Measurements from ENCODE around the gene CPXM2.

CPXM2 gene

DNA sequence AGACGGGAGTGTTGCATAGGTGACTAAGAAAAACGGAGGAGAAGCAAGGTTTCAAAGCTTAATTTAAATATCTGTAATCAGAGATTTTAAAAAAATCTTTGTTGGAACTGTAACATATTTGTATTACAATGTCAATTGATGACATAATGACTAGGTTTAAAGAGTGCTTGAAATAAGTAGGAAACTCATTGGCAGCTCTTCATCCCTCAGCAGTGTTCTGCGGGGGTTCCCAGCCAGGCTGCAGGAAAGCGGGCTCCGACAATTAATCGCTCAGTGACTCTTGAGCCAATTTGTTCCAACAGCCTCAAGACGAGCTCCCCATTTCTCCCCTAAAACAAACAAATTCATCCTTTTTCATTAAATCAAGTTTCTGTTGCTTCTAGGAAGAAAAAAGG lies 22.6 kb downstream of the CPXM2 start:
- DNase-seq (ENCODE audit: low read depth) = no peak

DNA sequence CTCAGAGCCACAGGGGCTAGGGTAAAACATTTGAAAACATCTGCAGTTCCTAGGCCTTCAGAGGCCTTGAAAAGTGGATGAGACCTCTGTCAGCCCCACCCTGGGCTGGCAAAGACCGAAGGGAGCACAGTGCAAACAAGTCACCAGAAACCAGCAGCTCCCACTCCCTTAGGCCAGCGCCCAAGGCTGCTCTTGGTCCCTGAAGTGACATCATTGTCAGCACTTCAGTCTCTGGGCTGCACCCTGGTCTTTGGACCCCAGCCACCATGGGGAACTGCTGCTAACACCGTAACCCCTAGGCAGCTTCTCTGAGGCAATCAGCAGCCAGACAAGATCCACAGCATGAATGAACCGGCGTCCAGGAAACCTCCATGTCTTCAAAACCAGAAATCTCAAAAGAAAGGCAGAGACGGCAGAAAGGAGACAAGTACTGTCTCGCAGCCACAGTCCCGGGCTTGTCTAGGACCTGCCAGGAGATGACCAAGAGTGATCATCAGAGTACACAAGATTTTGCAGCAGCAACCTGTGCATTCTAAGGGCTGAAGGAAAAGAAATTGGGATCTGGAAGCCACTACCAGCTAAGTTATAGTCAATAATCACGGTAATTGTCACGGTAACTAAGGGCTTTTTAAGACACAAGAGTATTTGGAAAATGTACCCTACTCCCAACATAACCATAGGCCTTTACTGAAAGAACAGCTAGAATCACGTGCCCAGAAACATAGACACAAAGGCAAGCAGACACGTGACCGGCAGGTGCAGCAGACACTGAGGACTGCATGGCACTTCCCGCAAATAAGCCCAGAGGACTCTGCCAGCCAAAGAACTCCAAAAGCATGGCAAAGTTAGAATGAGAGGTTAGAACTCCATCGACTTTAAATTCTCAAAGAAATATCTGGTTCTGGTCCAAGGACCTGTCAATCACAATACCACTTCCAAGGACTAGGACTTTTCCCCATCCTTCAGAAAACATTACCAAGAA lies 23.3 kb downstream of the CPXM2 start:
- DNase-seq (ENCODE audit: low read depth) = no peak

DNA sequence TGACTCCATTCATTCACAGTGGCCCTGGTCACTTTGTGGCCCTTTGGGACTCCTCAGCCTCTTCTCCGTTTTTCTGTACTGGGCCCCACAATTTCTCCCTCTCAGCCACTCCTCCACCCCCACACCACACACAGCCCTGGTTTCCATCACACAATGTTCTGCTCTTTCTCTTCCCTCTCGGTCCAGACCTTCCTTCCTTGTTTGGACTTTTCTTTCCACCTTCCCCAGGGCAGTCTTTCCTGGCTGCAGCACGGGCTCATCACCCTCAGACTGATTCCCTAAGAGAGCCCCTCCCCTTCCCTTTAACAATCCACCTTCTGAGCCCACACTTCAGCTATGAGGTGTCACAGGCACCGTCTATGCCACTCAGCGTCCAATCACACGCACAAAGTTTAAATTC lies 25.7 kb downstream of the CPXM2 start:
- DNase-seq (ENCODE audit: low read depth) = no peak

DNA sequence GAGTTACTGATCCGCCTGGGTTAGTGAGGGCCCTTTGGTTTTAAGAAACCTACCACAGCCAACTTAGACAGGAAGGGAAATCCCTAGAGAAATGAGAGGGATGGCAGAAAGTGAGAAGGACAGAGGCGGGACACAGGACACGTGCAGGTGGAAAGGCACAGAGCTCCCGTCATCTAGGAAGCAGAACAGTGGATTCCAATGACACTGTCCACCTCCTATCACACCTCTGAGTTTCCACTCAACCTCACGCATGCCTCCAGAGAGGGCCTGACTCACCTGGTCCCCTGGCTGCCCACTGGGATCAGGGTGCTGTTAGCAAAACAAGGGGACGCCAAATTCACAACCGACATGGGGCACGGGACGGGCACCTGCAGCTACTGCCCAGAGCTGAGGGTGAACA lies 26.3 kb downstream of the CPXM2 start:
- no peak for DNase-seq (ENCODE audit: low read depth)

DNA sequence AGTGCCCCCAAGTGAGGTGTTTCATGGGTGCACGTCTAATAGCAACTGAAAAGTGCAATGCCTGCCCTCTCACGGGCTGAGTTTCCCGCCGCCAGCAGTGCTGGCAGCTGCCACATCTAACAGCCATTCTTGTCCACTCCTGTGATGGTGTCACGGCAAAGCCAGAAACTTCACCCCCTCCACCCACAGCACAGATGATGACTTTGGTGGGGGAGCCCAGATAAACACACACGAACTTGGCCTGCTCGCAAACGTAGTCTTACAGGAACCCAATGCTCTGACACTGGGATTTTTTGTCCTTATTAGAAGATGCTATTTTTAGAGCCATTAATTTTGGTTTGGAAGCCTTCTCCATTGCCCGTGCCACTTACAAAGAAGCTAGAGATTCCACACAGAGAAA lies 26.7 kb downstream of the CPXM2 start:
- no peak for DNase-seq (ENCODE audit: low read depth)

DNA sequence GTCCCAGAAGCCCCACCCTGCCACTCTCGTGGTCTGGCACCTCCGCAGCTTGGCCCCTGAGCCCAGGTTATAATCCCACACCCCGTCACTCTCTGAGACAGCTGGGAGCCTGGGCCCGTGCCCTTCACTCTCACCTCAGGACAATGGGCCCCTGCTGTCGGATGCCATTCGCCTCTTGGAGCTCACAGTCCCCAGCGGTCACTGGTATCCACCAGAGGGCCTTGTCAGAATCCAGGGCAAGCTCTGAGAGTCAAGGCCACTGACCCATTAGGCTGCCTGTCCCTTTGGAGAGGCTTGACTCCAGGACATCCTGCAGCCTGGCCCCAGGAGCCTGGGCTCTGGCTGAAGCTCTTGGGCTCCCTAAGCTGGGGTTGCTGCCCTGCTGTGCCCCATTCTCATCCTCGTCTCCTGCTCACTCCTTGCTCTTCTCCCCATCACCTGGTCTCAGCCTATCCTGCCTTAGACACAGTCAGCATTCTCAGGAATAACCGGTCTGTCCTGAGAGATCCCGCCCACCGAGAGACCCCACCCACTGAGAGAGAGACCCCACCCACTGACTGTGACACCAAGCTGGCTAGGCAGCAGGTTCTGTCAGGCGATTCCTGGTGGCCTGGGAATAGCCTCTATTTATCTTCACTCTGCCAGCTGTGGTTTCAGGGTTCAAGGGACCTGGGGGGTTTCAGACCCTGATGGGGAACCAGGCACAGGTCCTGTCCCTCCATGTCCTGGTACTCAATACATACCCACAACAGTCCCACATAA lies 27.7 kb downstream of the CPXM2 start:
- DNase-seq (ENCODE audit: low read depth) = no peak

DNA sequence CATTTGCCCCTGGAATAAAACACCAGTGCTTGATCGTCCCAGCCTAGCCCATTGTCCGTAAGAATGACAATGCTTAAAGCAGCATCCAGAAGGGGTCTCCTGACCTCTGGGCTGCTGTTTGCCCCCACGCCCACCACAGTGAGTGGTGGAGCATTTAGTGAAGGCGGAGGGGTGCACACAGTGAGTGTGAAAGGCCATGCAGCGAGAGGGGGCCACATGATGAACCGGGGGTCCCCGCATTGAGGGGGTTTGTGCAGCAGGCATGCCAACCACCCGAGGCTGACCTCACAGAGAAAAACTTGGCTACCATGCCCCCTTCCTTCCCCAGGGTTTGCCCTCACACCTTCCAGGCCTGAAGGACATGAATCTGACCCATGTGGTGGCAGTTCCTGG lies 28.4 kb downstream of the CPXM2 start:
- no peak for DNase-seq (ENCODE audit: low read depth)

DNA sequence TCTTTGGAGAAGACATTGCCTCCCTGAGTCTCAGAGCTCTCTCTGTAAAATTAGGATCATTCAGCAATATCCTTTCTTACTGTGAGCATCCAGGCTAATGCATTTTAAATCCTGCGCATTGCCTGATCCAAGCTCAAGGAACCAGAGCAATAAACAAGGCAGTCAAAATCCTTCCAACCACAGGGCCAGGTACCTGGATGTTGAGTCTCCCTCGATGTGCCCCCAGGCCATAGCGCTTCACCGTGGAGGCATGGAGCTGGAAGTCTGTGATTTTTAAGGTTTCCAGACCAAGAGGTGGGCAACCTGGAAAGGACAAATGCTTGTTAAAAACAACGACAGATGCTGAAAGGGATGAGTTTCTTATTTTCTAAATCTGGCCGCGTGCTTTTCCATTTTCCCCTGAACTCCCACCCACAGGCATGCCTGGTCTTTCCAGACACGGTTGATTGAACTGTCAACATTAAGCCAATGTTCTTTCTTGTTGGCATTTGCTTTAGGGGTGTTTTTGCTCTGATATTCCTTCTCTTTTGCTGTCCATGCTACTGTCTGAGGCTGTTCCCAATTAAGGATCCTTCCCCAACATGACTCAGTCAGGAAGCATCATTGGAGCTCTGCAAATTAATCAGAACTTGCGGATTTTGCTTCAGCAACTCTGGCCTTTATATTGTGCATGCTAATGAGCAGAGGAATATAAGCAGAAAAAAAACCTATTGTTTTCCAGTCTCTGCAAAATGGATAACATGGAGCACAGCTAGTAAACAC lies 29.0 kb downstream of the CPXM2 start:
- no peak for DNase-seq (ENCODE audit: low read depth)

DNA sequence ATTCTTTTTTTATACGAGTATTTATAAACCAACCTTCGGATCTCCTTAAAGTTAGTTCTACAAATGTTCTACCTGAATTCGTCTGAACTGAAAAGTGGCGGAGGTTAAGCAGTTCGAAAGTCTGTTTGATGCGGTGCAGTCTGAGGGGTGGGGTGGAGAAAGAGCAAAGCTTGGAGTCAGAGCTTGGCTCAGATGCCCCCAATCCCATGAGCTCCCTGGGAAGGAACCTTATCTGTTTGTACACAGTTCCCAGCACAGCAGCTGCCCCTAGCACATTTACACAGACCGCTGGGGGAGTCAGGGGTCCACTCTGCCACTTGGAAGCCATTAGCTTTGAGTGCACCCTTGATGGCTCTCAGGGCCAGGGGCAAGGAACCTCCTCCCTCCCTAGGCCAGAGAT lies 30.8 kb downstream of the CPXM2 start:
- DNase-seq (ENCODE audit: low read depth) = no peak

DNA sequence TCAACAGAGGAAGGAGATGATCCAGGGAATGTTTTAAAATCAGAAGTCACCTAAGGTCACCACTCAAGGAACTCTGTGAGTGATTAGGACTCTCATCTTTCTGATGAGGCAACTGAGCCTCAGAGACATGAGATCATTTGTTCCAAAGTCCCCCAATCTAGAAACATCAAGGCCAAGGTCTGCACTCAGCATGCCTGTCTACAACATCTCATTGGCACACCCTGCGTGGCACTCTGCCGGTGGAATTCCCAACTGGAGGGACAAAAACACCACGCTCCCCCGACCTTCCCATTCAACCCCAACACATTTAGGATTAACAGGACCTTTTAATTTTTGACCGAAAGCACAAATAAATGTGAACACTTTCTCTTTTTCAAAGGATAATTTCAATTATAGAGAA lies 31.4 kb downstream of the CPXM2 start:
- DNase-seq (ENCODE audit: low read depth) = no peak

DNA sequence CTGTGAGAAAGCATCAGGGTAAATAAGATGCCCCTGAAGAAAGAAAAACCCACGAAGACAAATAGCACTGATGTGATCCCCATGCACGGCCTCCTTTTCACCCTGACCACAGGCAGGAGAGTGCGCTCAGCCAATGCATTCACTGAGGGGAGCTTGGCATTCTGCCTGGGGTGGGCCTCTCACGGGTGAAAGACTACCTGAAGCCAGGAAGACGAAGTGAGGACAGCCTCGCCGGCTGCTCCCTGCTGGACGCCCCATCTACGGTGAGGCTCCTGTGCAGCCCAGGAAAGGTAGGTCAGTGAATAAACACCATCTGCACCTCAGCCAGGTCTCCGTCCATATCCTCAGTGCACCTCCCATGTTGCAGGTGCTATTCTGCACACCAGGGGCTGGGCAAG lies 32.0 kb downstream of the CPXM2 start:
- no peak for DNase-seq (ENCODE audit: low read depth)

DNA sequence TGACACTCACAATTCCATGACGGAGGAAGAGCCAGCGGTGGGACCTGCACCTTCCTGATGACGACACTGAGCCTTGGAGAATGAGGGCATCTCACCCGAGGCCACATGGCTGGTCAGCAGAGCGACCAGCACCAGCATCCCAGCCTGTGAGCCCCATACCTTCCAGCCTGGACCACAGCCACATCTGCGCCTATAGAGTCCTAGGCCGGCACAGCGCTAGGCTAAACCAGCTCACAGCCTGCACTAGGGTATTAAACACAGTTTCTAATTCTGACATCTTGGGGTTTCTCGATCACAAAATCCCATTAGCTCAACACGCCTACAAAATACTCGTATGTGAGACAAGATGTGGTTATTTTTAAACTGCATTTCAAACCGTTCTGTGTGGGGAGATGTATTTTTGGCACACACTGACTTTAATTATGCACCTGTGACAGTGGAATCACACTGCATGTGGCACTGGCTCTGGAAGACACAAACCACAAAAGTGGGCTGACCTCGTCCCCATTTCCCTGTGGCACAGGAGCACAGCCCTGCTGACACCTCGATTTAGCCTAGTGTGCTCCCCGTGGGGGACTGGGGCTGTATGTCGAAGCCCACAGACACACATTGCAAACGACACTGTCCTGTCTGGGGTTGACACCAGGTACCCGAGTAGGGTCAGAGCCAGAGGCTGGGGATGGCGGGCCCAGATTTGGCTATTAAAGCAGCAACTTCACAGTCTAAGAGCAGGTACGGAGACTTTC lies 32.5 kb downstream of the CPXM2 start:
- no peak for DNase-seq (ENCODE audit: low read depth)

DNA sequence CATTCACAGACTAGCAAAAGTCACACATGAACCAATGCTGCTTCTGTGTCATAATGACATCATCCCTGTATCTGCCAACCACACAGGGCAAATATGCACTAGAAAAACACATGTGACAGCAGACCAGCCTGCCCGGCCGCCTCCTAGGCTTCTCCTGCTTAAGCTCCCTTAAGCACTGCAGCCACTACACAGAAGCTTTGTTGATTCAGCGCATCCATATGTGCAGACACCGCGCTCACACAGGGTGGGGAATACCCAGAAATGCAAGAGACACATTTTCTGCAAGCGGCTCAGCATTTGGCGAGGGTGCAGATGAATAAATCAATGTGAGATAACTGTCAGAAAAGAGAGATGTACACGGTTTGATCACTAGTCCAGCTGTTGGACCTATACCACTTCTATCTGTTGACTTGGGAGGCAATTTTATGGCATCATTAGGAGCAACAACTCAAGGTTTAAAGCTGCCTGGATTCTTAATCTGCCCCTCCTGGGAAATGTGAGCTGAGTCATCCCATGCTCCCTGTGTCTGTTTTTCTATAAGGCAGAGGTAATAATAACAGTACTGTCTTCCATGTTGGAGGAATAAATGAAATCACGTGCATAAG lies 33.4 kb downstream of the CPXM2 start:
- DNase-seq (ENCODE audit: low read depth) = no peak

DNA sequence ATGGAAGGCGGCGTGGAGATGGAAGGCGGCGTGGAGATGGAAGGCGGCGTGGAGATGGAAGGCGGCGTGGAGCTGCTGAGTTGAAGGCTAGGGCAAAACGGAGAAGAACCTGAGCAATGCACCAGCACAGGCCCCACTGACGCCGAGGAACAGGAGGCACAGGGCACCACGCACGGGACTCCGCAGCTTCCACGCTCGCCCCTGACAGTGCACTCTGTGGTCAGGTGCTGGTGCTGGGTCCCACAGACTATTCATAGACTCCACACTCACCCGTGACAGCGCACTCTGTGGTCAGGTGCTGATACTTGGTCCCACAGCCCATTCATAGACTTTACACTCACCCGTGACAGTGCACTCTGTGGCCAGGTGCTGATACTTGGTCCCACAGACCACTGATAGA lies 34.0 kb downstream of the CPXM2 start:
- no peak for DNase-seq (ENCODE audit: low read depth)

DNA sequence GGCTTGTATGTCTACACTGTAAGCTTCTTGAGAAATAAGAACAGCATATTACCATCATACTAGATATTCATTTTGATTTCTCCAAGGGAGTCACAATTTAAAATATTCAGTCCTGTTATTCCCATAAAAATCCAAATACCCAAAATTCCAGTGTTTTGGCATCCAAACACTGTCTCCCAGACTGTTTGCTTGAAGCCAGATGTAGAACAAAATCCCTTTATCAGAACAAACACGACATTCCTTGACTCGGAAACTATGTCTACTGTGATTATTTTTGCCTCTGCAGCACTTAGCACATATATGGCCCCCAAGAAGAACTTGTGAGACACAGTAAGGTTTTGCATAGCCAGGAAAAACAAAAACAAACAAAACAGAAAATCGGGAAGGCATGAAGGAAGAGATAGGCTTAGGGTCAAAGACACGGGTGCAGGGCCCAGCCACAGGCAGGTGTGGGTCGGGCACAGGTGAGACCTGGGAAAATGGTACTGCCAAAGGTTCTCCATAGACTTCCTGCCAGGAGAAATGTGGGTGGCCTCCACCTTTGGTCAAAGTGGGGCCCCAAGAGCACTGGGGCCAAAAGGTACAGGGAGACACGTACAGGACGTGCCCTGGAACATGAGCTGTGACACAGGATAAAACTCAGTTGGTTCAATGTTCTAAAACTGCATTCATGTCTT lies 36.5 kb downstream of the CPXM2 start:
- no peak for DNase-seq (ENCODE audit: low read depth)

DNA sequence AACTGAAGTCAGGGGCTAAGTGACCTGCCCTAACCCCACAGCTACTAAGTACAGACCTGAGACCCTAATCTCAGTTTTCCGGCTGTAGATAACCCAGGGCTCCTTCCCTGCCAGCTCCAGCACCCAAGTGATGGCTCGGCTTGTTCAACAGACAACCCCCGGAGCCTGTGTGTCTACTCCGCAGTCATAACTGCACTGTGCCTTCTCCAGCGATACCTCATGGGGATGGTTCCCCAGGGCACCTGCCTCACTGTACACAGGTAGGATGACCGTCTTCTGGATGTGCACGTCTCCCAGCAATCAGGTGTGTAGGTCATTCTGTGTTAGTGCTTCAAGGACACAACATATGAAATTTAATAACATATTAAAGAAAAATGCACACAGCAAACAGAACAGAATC lies 37.1 kb downstream of the CPXM2 start:
- DNase-seq (ENCODE audit: low read depth) = no peak

DNA sequence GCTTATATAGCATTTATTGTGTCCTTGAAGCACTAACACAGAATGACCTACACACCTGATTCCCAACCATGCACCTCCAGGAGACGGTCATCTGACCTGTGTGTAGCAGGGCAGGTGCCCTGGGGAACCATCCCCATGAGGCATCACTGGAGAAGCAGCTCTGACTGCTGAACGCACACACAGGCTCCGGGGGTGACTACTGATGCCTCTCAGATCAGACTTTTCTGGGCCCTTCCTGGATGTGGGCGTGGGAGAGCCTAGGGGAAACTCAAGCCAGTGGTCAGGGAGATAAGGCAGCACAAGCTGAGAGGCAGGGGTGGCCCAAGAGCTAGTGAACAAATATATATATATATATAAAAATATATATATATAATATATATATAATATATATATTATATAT lies 37.6 kb downstream of the CPXM2 start:
- no peak for DNase-seq (ENCODE audit: low read depth)

DNA sequence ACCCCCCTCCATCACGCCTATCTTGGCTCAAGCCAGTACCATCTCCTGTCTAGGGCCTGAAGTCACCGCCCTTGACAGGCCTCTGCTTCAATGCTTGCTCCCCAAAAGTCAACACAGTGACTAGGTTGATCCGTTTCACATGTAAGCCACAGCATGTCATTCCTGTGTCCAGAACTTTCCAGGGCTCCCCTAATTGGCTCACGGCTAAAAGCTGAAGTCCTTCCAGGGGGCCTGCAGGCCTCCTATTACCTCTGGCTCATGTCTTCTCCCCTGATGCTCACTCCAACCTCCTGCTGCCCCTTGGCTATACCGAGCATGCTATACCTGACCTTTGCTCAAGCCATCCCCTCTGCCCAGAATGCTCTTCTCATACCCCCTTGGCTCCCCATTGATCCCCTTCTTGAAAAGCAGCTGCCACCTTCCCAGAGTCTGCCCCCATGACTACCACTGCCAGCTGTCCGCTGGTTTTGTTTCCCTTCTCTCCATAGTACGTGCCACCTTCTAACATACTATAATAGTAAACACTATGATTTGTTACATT lies 39.1 kb downstream of the CPXM2 start:
- no peak for DNase-seq (ENCODE audit: low read depth)

DNA sequence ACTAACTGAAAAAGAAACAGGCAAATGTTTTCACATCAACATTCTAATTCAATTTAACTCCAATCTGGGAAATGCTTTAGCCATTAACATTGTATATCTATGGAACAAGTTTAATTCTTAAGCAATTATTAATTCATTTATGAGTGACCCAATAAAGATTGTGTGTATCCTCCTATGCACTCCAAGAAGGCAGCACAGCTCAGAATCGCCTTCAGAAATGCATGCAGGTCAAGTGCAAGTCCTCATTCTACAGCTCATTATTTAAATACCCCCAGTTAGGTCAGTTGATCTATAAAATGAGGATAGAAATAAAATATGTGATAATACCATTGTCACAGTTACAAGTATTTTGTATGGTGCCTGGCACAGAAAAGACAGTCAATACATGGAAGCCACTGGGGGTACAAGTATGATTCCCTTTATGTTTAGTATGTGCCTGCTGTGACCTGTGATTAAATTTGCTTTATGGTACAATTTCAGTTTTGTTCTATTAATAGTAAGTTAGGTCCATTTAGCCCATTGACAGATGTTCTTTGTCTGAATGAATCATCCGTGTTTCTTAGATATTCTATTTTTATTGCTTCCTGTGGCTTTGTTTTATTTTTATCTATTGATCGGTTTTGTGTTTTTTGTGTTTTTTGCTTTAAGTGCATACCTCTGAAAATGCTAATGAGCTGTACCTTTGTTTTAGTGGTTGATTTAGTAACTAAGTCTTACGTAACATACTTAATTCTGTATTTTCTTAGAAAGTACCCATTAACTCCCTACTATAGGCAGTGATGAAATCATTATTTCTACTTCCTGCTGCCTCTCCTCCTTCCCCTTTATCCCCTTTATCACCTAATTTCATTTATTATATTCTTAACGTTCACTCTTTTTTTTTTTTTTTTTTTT lies 42.8 kb downstream of the CPXM2 start:
- DNase-seq (ENCODE audit: low read depth) = no peak
